Medulla oblongata (tissue), 1 donor: ENCODE measurements around the gene ZNF469.
"Not testable (repeated sequence)": the region's sequence is repeated elsewhere in the genome, so short reads cannot be mapped to it uniquely, and the experiment has no call there.

ENCODE experiments used
- DNase-seq: peaks from one replicate; pipeline ENCODE4 v3.0.0-alpha.2; 2015; ENCODE audit errors: extremely low spot score

The ZNF469 gene

GRCh38 chr16:88358023-88358420, 24.7 kb upstream of the ZNF469 start:
- DNase-seq, result no peak

- DNase-seq, result no peak
These were observed 23.8 kb upstream of the ZNF469 start for GRCh38 chr16:88359008-88359407.

- not testable (repeated sequence) for DNase-seq
These were observed 22.4 kb upstream of the ZNF469 start for GRCh38 chr16:88360401-88360800.

GRCh38 chr16:88360999-88361398, 21.8 kb upstream of the ZNF469 start:
- no peak for DNase-seq

GRCh38 chr16:88361775-88362174, 21.0 kb upstream of the ZNF469 start:
- DNase-seq, result no peak

GRCh38 chr16:88363239-88363891, 19.4 kb upstream of the ZNF469 start:
- DNase-seq, result no peak

GRCh38 chr16:88365244-88365865, 17.4 kb upstream of the ZNF469 start:
- DNase-seq, result no peak

GRCh38 chr16:88366032-88366703, 16.6 kb upstream of the ZNF469 start:
- no peak for DNase-seq

GRCh38 chr16:88366704-88367047, 16.1 kb upstream of the ZNF469 start:
- no peak for DNase-seq

GRCh38 chr16:88367560-88367959, 15.2 kb upstream of the ZNF469 start:
- DNase-seq, result no peak

- peak; percentile 62 for DNase-seq
These were observed 14.7 kb upstream of the ZNF469 start for GRCh38 chr16:88368036-88368435.

GRCh38 chr16:88368994-88369393, 13.8 kb upstream of the ZNF469 start:
- no peak for DNase-seq

GRCh38 chr16:88369447-88370008, 13.2 kb upstream of the ZNF469 start:
- no peak for DNase-seq

- no peak for DNase-seq
These were observed 12.4 kb upstream of the ZNF469 start for GRCh38 chr16:88370365-88370764.

GRCh38 chr16:88372522-88372921, 10.2 kb upstream of the ZNF469 start:
- DNase-seq, result no peak

- no peak for DNase-seq
These were observed 9.5 kb upstream of the ZNF469 start for GRCh38 chr16:88373211-88373610.

- DNase-seq, result no peak
These were observed 8.7 kb upstream of the ZNF469 start for GRCh38 chr16:88373927-88374492.

- DNase-seq, result no peak
These were observed 8.0 kb upstream of the ZNF469 start for GRCh38 chr16:88374736-88375135.

GRCh38 chr16:88375236-88375975, 7.4 kb upstream of the ZNF469 start:
- DNase-seq, result peak; percentile 66

- peak; percentile 75 for DNase-seq
These were observed 6.5 kb upstream of the ZNF469 start for GRCh38 chr16:88375996-88376834.
